WTC11 (cell line): ENCODE measurements around the gene TPRX2. TPM values are rescaled to one million over a fixed set of nuclear protein-coding genes. Genes with fewer than 3 reads are reported as not detected.

Source experiments
- ATAC-seq: fragments of 200-7000 bp; cut with Tn5 transposase; 2 replicates; pipeline ENCODE4 v1.10.0; 2021; ENCODE audit warnings: mild to moderate bottlenecking, moderate library complexity
- CTCF ChIA-PET: fragments of 300-600 bp; sonication (Branson Sonifier 250); formaldehyde crosslinking; loops from one replicate; lab custom pipeline; 2021; ENCODE audit warnings: antibody characterized with exemption; lab: Charles Lee
- POLR2A ChIA-PET: fragments of 350-600 bp; sonication (Branson Sonifier 250); formaldehyde crosslinking; loops from one replicate; lab custom pipeline; 2021; ENCODE audit warnings: antibody characterized with exemption; lab: Charles Lee
- DNase-seq: peaks from one replicate; pipeline ENCODE4 v3.0.0; 2021; ENCODE audit warnings: low spot score
- H3K27ac Mint-ChIP-seq: 2 replicates; pipeline ENCODE4 v1.8.0; 2021; ENCODE audit warnings: mixed read lengths
- H3K27me3 Mint-ChIP-seq: 2 replicates; pipeline ENCODE4 v1.8.0; 2021; ENCODE audit warnings: low read depth, mild to moderate bottlenecking, moderate library complexity, mixed read lengths
- H3K36me3 Mint-ChIP-seq: 2 replicates; pipeline ENCODE4 v1.8.0; 2021; ENCODE audit warnings: mixed read lengths
- H3K4me1 Mint-ChIP-seq: 2 replicates; pipeline ENCODE4 v1.8.0; 2022; ENCODE audit warnings: mixed read lengths
- H3K4me3 Mint-ChIP-seq: 2 replicates; pipeline ENCODE4 v1.8.0; 2021; ENCODE audit warnings: mild to moderate bottlenecking, moderate library complexity, mixed read lengths
- H3K9me3 Mint-ChIP-seq: 2 replicates; pipeline ENCODE4 v1.8.0; 2021; ENCODE audit warnings: mixed read lengths
- AFF4 ChIP-seq: sonication (generic); formaldehyde crosslinking; IDR thresholded peaks from 2 replicates; pipeline ENCODE4 v1.8.1; 2023; ENCODE audit warnings: mild to moderate bottlenecking, missing genetic modification reagents, borderline replicate concordance
- ATF1 ChIP-seq: sonication (generic); formaldehyde crosslinking; IDR thresholded peaks from 2 replicates; pipeline ENCODE4 v1.8.1; 2023; ENCODE audit warnings: mild to moderate bottlenecking, moderate library complexity, missing genetic modification reagents
- E2F1 ChIP-seq: sonication (generic); formaldehyde crosslinking; IDR thresholded peaks from 2 replicates; pipeline ENCODE4 v1.8.0; 2022; ENCODE audit warnings: mild to moderate bottlenecking, missing genetic modification reagents
- E2F4 ChIP-seq: sonication (generic); formaldehyde crosslinking; IDR thresholded peaks from 2 replicates; pipeline ENCODE4 v1.8.1; 2022; ENCODE audit warnings: low read depth, mild to moderate bottlenecking, moderate library complexity, missing genetic modification reagents, borderline replicate concordance
- ESRRA ChIP-seq: sonication (generic); formaldehyde crosslinking; IDR thresholded peaks from 2 replicates; pipeline ENCODE4 v1.8.1; 2022; ENCODE audit warnings: mild to moderate bottlenecking, missing genetic modification reagents, borderline replicate concordance
- FOXK1 ChIP-seq: sonication (generic); formaldehyde crosslinking; IDR thresholded peaks from 2 replicates; pipeline ENCODE4 v1.8.0; 2022; ENCODE audit warnings: mild to moderate bottlenecking, moderate library complexity, missing genetic modification reagents
- FOXP1 ChIP-seq: sonication (generic); formaldehyde crosslinking; IDR thresholded peaks from 2 replicates; pipeline ENCODE4 v1.8.0; 2022; ENCODE audit warnings: missing genetic modification reagents, mild to moderate bottlenecking, moderate library complexity, borderline replicate concordance
- FOXP4 ChIP-seq: sonication (generic); formaldehyde crosslinking; IDR thresholded peaks from 2 replicates; pipeline ENCODE4 v1.8.0; 2022; ENCODE audit warnings: mild to moderate bottlenecking, missing genetic modification reagents
- GABPB1 ChIP-seq: sonication (generic); formaldehyde crosslinking; IDR thresholded peaks from 2 replicates; pipeline ENCODE4 v1.8.1; 2023; ENCODE audit warnings: mild to moderate bottlenecking, missing genetic modification reagents
- SP1 ChIP-seq: sonication (generic); formaldehyde crosslinking; conservative IDR thresholded peaks from 2 replicates; pipeline ENCODE4 v1.8.1; 2022; ENCODE audit warnings: missing genetic modification reagents
- TEAD1 ChIP-seq: sonication (generic); formaldehyde crosslinking; IDR thresholded peaks from 2 replicates; pipeline ENCODE4 v1.8.0; 2022; ENCODE audit warnings: mild to moderate bottlenecking, missing genetic modification reagents
- USF2 ChIP-seq: sonication (generic); formaldehyde crosslinking; IDR thresholded peaks from 2 replicates; pipeline ENCODE4 v1.8.1; 2023; ENCODE audit warnings: mild to moderate bottlenecking, missing genetic modification reagents, moderate library complexity
- ZBTB21 ChIP-seq: sonication (generic); formaldehyde crosslinking; IDR thresholded peaks from 2 replicates; pipeline ENCODE4 v1.8.1; 2023; ENCODE audit warnings: mild to moderate bottlenecking, missing genetic modification reagents, borderline replicate concordance
- ZMAT4 ChIP-seq: fragments of 250-450 bp; sonication (Bioruptor Pico); IDR thresholded peaks from 2 replicates; pipeline ENCODE4 v1.9.0; 2021; ENCODE audit warnings: mild to moderate bottlenecking
- ZNF232 ChIP-seq: sonication (generic); formaldehyde crosslinking; IDR thresholded peaks from 2 replicates; pipeline ENCODE4 v1.8.0; 2022; ENCODE audit warnings: mild to moderate bottlenecking, missing genetic modification reagents
- ZNF281 ChIP-seq: sonication (generic); formaldehyde crosslinking; IDR thresholded peaks from 2 replicates; pipeline ENCODE4 v1.8.0; 2023; ENCODE audit warnings: mild to moderate bottlenecking, missing genetic modification reagents
- ZNF317 ChIP-seq: sonication (generic); formaldehyde crosslinking; IDR thresholded peaks from 2 replicates; pipeline ENCODE4 v1.8.1; 2023; ENCODE audit warnings: low read depth, mild to moderate bottlenecking, moderate library complexity, missing genetic modification reagents, borderline replicate concordance
- total RNA-seq: library from RNA; stranded (reverse); gene quantifications from 3 replicates; pipeline ENCODE4 v1.2.3, GENCODE V29; 2021

The TPRX2 gene
- total RNA-seq, 1 experiment from 2014 or later = not detected

- TF ChIP-seq AFF4 (CRISPR knock-in tag) (no peak), FOXK1 (CRISPR knock-in tag) (no peak), USF2 (CRISPR knock-in tag) (no peak)
Measured at GRCh38 chr19:47826800-47827199, 32.2 kb upstream of the TPRX2 start (continued).

GRCh38 chr19:47832723-47833122, 26.3 kb upstream of the TPRX2 start:
- ChIA-PET POLR2A (no interaction called here), CTCF (no interaction called here)
- Mint-ChIP-seq H3K4me3 (no peak overlapping the region), H3K4me1 (peaks cover 9% of the 10 kb centered on the region), H3K36me3 (no peaks in the 10 kb centered on the region), H3K27me3 (no peaks in the 10 kb centered on the region), H3K27ac (no peak overlapping the region), H3K9me3 (no peaks in the 10 kb centered on the region)
- DNase-seq (no peak), ATAC-seq (no peak)
- no peak for TF ChIP-seq FOXP1 (CRISPR knock-in tag)
- no peak for TF ChIP-seq TEAD1 (CRISPR knock-in tag)
- no peak for TF ChIP-seq E2F4
- no peak for TF ChIP-seq ZMAT4
- no peak for TF ChIP-seq ESRRA (CRISPR knock-in tag)
- TF ChIP-seq ZNF281 (CRISPR knock-in tag) = no peak
- TF ChIP-seq FOXP4 (CRISPR knock-in tag) = no peak
- TF ChIP-seq SP1 (CRISPR knock-in tag) = no peak
- TF ChIP-seq, all 79 proteins: peak for 0

- Mint-ChIP-seq H3K27me3 (no peaks in the 10 kb centered on the region), H3K36me3 (no peaks in the 10 kb centered on the region)
- CTCF ChIA-PET = interaction anchor here (1.1 to 1.8 kb wide), 3 partner anchors 13 to 33 kb away, joined by 3 to 7 read pairs (median 7); no protein-coding TSS in a partner anchor
- TF ChIP-seq E2F1 (CRISPR knock-in tag) (no peak), ZNF232 (CRISPR knock-in tag) (no peak), USF2 (CRISPR knock-in tag) (no peak), GABPB1 (CRISPR knock-in tag) (no peak), ZBTB21 (no peak), ZMAT4 (no peak), ZNF317 (CRISPR knock-in tag) (no peak), ATF1 (CRISPR knock-in tag) (no peak)
Measured at GRCh38 chr19:47836038-47836437, 23.0 kb upstream of the TPRX2 start.

More at GRCh38 chr19:47836038-47836437, 23.0 kb upstream of the TPRX2 start:
- ATAC-seq = no peak
- H3K27ac Mint-ChIP-seq = no peak overlapping the region
- peaks cover 9% of the 10 kb centered on the region for H3K4me1 Mint-ChIP-seq
- no peaks in the 10 kb centered on the region for H3K9me3 Mint-ChIP-seq
- POLR2A ChIA-PET = no interaction called here
- no peak for DNase-seq
- no peak overlapping the region for H3K4me3 Mint-ChIP-seq
